Right kidney (tissue), 1 donor: ENCODE data around the gene SMYD3.

Experiments
- DNase-seq: peaks from one replicate; pipeline ENCODE4 v3.0.0-alpha.2; 2016

The SMYD3 gene

DNA sequence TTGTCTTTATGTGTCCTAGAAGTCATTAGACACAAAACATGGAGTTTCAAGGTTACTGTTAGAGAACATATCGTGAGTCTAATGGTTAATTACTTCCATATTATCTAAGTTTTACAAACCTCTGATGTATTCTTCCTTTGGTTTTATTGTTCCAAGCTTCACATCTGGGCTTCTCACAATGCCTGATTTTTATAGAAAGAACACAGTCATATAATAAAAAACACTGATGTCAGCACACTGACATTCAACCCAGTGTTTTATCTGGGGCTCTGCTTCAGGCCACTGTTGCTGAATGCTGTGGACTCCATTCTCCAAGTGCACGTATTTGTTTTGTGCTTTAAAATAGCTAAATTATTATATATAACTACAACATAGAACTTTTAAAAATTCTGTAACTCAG lies 232.9 kb downstream of the SMYD3 start:
- DNase-seq, result no peak

DNA sequence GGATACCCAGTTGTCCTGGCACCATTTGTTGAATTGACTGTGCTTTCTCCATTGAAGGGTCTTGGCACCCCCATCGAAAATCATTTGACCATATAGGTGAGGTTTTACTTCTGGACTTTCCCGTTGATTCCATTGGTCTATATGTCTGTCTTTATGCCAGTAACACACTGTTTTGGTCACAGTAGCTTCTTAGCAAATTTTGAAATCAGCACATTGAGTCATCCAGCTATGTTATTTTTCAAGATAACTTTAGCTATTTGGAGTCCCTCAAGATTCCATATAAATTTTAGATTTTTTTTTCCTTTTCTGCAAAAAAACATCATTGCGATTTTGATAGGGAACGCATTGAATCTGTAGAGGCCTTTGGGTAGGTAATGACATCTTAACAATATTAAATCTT lies 235.6 kb downstream of the SMYD3 start:
- no peak for DNase-seq

DNA sequence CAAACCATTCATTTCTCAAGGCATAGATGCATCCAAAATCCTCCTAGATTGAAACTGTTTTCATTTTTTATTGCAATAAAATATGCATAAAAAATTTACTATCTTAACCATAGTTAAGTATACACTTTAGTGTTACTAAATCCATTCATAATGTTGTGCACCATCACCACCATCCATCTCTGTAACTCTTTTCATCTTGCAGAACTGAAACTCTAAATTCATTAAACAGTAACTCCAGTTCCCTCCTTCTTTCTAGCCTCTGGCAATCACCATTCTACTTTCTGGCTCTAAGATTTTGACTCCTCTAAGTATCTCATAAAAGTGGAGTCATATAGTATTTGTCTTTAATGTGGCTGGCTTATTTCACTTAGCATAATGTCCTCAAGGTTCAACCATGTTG lies 236.8 kb downstream of the SMYD3 start:
- no peak for DNase-seq

DNA sequence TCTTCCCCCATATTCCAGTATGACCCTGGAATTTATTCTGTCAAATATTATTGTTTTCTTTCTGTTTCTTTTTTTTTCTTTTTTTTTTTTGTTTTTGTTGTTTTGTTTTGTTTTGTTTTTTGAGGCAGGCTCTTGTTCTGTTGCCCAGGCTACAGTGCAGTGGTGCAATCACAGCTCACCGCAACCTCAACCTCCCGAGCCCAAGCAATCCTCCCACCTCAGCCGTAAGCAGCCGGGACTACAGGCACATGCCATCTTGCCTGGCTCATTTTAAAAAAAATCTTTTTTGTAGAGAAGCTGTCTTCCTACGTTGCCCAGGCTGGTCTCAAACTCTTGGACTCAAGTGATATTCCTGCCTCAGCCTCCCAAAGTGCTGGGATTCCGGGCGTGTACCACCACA lies 237.6 kb downstream of the SMYD3 start:
- DNase-seq, result no peak

DNA sequence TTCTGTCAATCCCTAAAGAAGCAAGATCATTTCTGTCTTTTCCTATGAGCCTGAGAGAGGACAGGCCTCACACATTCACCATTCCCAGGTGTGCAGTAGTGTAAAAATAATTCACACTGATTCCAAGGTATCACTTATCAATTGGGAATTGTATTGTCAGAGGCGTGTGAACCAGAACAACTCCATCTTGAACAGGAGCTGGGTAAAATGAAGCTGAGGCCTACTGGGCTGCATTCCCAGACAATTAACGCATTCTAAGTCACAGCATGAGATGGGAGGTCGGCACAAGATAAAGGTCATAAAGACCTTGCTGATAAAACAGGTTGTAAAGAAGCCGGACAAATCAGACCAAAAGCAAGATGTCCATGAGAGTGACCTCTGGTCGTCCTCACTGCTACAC lies 239.2 kb downstream of the SMYD3 start:
- no peak for DNase-seq

DNA sequence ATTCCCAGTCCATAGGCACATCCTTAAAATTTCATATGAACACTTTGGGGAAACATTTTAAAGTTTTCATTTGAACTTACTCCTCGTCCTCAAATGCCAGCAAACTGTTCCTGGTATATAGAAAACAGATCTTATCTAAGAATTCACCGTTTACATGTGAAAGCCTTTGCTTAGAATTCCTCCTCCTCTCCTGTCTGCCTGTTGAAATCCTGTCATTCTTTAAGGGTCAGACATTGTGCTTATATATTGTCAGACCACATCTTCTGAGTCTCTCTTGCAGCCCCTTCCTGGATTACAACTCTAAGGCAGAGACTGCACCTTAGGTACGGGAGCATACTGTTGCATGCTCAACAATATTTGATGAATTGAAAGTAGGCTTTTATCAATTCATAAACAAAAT lies 239.7 kb downstream of the SMYD3 start:
- DNase-seq, result no peak

DNA sequence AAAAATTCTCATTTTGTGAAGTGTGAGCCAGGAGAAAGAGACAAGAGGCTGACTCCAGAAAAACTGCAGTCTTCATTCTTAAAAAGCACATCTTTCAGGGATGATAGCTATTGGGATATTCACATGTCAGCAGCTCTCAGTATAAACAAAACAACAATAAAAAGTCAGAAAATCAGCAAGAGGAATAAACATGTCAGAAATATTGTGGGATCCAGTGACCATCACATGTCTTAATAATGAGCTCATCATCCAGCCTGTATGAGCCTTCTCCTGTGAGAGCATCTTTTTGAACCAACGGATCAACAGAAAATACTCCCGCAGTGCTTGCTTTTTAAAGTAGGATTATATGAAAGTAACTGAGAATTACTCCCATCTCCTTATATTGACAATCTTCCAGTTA lies 241.6 kb downstream of the SMYD3 start:
- no peak for DNase-seq

DNA sequence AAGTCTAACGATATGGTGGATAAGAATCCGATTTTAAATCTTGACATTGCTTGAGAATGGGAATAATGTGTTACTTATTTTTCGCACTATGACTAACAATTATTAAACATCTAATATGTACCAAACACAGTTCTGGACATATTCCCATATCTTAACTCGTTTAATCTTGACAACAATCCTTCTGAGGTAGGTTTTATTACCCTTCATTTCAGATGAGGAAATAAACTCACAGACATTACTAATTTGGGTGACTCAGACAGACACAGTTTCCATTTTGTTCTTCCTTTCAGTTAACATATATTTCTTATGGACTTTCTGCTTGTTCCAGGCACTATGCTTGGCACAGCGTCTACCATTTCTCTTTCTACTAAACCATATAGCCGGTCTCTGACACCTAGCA lies 244.8 kb downstream of the SMYD3 start:
- DNase-seq, result no peak

DNA sequence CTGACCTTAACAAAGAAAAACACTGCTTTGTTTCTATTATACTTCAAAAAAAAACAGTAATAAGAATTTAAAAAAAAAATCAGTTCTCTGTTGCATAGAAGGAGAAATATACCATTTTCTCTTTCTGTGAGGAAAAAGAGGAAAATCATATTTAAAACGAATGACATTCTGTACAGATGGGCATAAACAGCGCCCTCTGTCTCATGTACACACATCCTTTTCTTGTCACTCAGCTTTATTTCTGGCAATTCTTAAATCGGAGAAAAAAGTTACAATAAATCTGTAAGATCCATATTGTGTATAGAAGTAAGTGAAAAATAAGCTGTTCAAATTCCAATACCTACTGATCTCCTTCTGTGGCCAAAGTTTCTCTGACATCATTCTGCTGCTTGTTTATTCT lies 245.4 kb downstream of the SMYD3 start:
- no peak for DNase-seq

DNA sequence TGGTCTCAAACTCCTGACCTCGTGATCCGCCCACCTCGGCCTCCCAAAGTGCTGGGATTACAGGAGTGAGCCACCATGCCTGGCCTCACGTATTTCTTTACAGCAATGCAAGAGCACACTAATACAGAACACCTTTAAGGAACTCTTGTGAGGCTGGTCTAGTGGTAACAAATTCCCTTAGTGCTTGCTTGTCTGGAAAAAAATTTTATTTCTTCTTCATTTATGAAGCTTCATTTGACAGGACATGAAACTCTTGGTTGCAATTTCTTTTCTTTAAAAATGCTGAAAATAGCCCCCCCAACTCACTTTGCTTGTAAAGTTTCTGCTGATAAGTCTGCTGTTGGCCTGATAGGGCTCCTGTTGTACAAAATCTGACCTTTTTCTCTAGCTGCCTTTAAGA lies 248.8 kb downstream of the SMYD3 start:
- DNase-seq, result no peak

DNA sequence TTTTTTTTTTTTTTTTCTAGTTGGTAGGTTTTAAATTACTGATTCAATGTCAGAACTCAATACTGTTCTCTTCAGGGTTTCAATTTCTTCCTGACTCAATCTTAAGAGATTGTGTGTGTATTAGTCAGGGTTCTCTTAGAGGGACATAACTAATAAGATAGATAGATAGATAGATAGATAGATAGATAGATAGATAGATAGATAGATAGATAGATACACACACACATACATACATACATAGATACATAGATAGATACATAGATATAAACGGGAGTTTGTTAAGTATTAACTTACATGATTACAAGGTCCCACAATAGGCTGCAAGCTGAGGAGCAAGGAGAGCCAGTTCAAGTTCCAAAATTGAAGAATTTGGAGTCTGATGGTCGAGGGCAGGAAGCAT lies 251.3 kb downstream of the SMYD3 start:
- no peak for DNase-seq

DNA sequence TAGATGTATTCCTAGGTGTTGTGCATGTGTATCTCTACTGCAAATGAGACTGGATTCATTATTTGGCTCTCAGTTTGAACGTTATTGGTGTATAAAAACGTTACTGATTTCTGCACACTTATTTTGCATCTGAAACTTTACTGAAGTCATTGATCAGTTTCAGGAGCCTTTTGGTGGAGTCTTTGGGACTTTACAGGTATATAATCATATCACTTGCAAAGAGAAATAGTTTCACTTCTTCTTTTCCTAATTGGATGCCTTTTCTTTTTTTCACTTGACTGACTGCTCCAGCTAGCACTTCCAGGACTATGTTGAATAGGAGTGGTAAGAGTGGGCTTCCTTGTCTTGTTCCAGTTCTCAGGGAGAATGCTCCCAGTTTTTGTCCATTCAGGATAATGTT lies 252.2 kb downstream of the SMYD3 start:
- no peak for DNase-seq

DNA sequence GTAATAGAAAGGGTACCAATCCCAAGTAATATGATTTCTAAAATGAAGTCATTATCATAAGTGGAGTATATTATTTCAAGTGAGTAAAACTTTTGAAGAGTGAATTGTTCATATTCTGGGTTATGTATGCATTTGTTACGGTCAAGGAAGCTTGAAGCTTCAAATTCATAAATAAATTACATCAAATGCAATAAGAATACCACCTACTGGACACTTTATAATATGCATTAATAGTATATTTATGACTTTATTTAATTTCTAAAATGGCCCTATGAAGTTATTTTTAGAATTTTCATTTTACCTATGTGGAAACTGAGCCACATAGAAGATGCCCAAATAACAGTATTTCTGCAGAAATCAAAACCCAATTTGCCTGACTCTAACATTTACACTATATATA lies 260.6 kb downstream of the SMYD3 start:
- no peak for DNase-seq

DNA sequence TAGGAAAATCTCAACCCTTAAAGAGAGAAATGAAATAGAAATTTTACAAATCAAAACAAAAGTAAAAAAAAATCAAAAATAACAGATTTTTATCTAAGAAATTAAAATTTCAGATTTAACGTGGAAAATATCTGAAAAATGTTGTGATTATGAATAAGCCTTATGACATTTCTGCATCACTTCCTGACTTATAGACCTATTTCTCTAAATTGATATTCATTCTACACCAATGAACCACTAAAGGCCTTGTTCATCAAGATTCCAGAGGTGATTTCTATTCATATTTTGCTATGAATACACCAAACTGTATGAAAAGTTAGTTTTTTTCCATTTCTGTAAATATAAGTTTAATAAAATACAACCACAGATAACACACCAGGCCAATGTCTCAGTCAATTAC lies 261.5 kb downstream of the SMYD3 start:
- DNase-seq, result no peak

DNA sequence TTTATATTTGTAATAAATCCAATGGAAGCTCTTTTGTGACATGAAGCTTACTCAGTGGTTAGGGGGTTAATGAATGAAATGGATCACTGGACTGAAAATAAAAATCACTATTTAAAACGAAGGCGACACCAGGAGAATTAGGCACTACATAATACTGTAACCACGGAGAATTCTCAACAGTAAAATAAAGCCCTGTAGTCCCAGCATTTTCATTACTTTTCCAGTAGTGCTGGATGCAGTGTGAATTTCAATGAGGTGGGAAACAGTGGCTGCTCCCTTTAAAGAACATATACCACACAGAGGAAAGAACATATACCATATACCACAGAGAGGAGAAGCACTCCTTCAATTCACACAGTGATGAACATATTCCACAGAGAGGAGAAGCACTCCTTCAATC lies 275.0 kb downstream of the SMYD3 start:
- DNase-seq, result no peak

DNA sequence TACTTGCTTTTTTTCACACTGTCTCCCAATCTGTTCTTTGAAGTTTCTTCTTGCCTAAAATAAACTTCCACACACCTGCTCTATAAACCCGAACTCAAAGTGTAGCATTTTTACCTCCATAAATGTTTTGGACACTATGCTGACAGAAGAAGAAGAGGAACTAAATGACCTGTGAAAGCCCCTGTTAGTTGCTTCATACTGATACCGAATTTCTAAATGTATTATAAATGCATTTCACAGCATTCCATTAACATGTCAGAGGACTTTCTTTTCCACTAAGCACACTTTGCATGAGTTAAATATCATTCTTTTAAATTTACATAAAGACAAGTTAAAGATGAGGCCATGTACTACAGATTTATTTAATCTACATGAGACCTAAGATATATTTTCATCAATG lies 281.0 kb downstream of the SMYD3 start:
- no peak for DNase-seq

DNA sequence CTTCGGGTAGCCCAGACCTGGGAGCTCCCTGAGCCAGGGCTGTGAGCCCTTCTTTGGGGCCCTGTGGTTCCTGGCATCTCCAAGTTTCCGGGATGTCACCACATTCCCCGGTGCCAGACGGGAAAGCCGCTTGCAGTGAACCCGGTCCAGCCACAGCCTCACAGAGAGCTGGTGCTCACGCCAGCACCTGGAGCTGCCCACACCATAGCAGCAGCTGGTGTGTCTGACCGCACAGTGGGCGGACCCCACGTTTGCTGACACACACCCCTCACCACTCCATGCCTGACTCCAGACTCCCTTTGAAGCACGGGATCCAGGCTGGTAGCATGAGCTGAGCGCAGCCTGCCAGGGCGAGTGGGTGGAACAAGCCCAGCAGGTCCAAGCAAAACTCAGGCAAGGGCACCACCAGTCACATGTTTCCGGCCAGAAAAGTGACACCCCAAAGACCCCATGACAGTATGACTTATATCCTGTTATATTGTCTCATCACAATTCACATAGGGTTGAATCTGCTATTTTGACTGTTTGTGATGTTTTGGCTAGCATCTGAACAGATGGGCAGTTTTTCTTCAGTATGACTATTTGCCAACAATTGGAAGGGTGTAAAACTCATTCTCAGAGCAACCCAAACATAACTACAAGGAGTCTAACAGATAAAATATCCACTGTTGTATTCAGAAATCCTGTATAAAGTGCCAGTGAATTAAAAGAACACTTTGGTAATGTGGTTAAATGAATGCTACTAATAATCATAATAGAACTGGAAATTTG lies 285.4 kb downstream of the SMYD3 start:
- DNase-seq, result no peak

DNA sequence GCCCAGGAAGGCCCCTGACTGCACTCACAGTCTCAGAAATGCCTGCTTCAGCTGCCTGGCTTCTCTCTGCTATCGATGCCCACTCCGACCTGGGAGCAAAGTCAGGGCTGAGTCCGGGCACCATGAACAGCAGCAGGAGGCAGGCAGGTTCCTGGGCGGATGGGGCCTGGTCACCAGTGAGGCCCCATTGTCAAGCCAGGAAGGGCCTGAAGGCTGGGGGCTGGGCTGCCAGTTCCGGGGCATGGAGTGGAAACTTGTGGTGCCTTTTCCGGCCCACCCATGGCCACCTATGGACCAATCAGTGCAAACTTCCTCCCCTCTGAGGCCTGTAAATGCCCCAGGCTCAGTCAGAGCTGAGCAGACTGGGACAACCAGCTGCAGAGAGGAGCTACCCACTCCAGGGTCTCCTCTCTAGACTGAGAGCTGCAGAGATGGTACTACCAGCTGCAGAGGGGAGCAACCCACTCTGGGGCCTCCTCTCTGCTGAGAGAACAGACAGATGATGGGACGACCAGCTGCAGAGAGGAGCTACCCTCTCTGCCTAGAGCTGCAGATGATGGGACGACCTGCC lies 286.5 kb downstream of the SMYD3 start:
- no peak for DNase-seq

DNA sequence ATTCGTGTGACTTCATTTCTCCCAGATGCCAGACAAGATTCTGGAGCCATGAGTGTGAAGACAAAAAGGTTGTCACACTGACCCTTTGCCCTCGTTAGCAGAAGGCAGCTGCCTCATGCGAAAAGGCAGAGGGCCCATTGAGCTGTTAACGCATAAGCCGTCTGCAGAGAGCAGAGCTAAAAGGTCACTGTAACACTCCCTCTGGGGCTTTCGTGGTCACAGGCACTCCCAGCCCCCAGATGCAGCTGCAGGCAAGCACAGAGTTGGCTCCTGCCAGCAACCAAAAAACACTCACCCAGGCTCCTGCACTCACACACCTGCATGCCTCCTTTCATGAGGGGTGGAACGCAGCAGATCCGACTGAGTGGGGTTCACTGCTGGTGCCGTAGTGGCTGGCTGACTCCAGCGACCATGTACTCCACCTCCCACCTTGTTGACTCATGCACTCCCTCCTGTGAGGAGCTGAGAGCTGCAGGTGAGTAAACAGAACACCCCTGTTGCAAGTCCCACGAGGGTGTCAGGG lies 287.5 kb downstream of the SMYD3 start:
- peak; percentile 17 for DNase-seq

DNA sequence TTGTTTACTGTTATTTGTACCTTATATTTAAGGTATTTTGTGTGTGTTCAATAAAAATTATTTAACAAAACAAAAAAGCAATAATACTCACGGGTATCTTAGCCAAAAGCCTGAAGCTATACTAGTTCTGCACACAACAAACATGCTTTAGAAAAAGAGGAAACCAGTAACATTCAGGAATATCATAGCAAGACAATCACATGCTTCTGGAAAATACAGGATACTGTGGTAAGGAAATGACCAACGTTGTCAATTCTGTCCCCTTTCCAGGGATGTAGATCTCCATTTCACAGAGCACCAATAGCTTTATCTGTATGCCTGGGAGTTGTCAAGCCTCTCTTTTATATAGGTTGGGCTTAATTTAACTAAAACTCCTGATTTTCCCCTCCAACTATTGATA lies 288.4 kb downstream of the SMYD3 start:
- no peak for DNase-seq

DNA sequence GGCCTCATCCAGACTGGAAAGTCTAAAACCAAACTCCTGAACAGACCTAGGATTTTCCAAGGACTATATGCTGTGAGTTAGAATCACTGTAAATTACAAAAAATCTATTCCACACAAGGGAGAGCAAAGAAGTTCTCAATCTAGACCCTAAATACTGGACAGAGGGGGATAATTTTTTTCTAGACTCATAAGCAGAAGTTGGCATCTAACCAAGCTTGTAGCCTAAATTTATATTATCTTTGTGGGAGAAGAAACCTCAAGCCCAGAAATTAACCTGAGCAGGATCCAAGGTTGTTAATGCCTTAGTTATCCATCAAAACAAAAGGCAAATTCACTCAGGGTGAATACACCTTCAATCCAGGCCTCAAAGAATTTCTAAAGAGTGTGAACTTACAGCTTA lies 290.2 kb downstream of the SMYD3 start:
- no peak for DNase-seq

DNA sequence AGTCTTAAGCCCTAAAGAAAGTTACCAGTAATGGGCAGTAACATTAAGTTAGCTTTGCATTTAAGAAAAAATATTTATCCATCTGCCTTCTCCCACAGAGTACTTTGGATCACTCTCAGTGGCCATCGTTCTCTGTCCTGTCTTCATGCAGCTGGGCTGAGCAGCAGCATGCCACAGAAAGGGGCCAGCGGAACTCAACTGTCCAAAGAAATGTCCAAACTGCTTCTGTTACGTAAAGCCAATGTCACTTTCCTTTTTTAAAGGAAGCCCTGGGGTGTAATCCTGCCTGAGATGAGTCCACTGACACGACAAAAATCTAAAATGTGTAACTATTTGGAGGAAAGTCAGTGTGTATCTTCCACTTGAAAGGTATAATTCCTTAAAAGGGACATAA lies 291.6 kb downstream of the SMYD3 start:
- no peak for DNase-seq

DNA sequence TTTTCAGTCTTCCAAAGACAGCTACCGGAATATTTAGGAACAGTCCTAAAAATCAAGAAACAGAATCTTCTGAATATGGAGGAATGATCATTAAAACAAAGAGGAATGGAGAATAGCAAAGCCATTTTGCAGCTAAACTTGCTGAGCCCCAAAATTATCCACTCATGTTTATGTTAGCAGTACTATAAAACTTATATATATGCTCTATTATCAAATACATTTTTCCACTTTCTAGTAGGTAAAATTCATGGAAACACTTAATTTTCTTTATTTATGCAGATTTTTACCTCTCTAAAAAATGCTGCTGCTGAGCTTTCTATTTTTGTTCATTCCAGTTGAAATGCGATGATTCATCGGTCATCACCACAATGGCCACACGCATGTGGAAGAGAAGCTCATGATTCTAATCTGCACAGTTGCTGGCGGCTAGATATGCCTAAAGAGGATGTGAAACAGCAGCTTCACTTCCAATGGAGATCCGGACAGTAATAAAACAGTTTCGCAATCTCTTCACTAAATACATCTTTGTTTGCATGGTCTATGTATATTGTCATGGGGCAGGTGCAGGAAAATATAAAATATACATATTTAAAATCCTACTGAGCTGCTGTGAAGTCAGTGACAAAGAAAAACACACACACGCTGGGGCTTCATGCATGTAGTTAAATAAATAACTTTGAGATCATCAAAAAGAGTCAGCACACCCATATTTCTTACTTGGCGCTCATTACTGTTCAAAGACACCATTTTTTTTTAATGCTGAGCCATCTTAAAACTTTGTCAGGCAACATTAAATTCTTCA lies 292.2 kb downstream of the SMYD3 start:
- no peak for DNase-seq

DNA sequence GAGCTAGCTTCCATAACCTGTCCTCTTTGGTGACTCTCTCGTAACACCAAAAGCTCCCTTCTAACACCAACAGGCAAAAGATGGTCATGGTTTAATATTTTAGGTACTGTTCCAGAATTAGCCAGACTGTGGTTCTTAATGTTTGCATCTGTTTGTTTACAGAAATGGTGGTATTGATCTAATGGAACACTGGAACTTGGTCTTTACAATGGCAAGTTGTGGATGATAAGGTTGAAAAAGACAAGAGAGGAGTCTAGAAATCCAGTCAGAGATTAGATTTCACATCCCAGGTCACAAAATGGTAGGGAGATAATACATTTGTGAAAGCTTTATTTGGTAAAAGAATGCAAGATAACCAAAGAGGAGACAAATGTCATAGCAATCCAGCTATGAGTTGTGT lies 293.1 kb downstream of the SMYD3 start:
- DNase-seq, result no peak
